GM12864 (cell line): ENCODE results near the gene RNGTT.

Experiments
- DNase-seq: peaks from one replicate; pipeline ENCODE4 v3.0.0-alpha.2; 2011; ENCODE audit warnings: low read depth
- H3K4me3 ChIP-seq: 2 replicates; pipeline ENCODE4 v1.5.1; 2011; ENCODE audit warnings: mild to moderate bottlenecking, low read depth, low read length, control low read depth
- CTCF ChIP-seq: IDR thresholded peaks from 2 replicates; pipeline ENCODE4 v1.5.1; 2011; ENCODE audit warnings: low read depth, mild to moderate bottlenecking, moderate library complexity, low read length, control low read depth, inconsistent platforms; ENCODE audit errors: missing control alignments

RNGTT gene

GRCh38 chr6:88633782-88634181 lies 329.6 kb downstream of the RNGTT start:
- DNase-seq, result no peak
- no peak overlapping the region for H3K4me3 ChIP-seq
- TF ChIP-seq CTCF, result no peak

GRCh38 chr6:88631830-88632229 lies 331.6 kb downstream of the RNGTT start:
- no peak overlapping the region for H3K4me3 ChIP-seq
- TF ChIP-seq CTCF, result no peak
- no peak for DNase-seq

GRCh38 chr6:88629838-88630494 lies 333.5 kb downstream of the RNGTT start:
- peak; percentile 30 for TF ChIP-seq CTCF
- no peak overlapping the region for H3K4me3 ChIP-seq
- no peak for DNase-seq

- no peak overlapping the region for H3K4me3 ChIP-seq
- DNase-seq, result no peak
- no peak for TF ChIP-seq CTCF
Observed at GRCh38 chr6:88626460-88626859, 337.0 kb downstream of the RNGTT start.

- no peak overlapping the region for H3K4me3 ChIP-seq
- DNase-seq, result no peak
- TF ChIP-seq CTCF, result no peak
Observed at GRCh38 chr6:88623531-88623930, 339.9 kb downstream of the RNGTT start.

GRCh38 chr6:88619951-88620350 lies 343.5 kb downstream of the RNGTT start:
- TF ChIP-seq CTCF, result no peak
- no peak overlapping the region for H3K4me3 ChIP-seq
- DNase-seq, result no peak

- peak; percentile 80 for DNase-seq
- H3K4me3 ChIP-seq, result no peak overlapping the region
- no peak for TF ChIP-seq CTCF
Observed at GRCh38 chr6:88616380-88616779, 347.0 kb downstream of the RNGTT start.
